HG02884 (cell line): ENCODE data around the gene C20orf144.
A peak's percentile ranks its signal among the peaks of the same experiment; 100 is the strongest.

Experiments used
- ATAC-seq: cut with Tn5 transposase; IDR thresholded peaks from one replicate; pipeline ENCODE4 v1.9.1; 2021; ENCODE audit warnings: mild to moderate bottlenecking, moderate library complexity; ENCODE audit not compliant: unreplicated experiment

The C20orf144 gene

GRCh38 chr20:33664085-33664761 lies 2.1 kb downstream of the C20orf144 start:
- no peak for ATAC-seq

DNA sequence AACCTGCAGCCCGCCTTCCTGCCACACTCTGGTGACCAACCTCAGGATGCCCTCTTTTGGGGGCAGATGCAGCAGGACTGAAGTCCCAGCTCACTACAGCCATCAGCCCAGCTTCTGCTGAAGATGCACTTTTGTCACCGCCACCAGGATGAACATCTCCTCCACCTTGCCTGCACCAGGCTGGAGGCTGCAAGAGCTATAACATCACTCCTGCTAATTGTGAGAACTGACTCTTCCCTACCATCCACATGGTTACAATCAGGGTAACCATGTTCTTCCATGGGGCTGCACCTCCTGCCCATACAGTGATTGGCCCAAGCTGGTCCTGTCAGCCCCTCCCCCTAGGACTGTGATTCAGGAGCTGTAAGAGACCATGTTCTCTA lies 2.6 kb downstream of the C20orf144 start:
- ATAC-seq, result no peak

- ATAC-seq, result peak; percentile 69
Measured at GRCh38 chr20:33666293-33667244, 4.4 kb downstream of the C20orf144 start, which contains the start of gene ACTL10. Gene ACTL10 (plus strand): TSS chr20:33666943. CDS start chr20:33667498, 555 bp downstream.

GRCh38 chr20:33667245-33667675 lies 5.1 kb downstream of the C20orf144 start:
- no peak for ATAC-seq

GRCh38 chr20:33667676-33668465 lies 5.7 kb downstream of the C20orf144 start:
- no peak for ATAC-seq

DNA sequence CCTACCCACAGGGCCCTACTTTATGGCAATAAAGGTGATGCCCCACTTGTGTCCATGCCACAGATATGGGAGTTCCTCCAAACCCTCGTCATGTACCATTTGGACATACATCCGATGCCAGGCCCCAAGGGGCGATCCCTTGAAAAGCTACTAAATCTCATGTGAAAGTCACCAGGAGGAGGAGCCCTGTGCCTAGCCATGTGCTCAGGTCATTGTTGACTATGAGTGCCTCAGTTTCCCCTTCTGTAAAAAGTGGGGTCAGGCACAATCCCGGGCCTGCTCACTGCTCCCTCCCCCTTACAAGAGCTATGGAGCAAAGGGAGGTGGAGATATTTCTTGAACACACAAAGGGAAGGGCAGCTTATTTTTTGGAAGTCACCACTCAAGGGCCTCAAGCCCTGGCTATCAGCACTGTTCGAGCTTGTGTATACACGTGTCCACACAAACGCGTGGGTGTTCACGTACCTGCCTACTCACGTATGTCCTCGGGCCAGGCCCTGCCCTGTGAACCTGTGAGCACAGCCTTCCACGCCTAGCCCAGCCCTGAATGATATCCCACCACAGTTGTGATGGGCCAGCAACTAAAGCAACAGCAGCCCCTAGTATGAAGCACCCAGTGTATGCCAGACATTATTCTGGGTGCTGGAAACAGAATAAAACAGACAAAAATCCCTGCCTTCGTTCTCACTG lies 6.5 kb downstream of the C20orf144 start:
- no peak for ATAC-seq

GRCh38 chr20:33669224-33669623 lies 7.1 kb downstream of the C20orf144 start:
- no peak for ATAC-seq

DNA sequence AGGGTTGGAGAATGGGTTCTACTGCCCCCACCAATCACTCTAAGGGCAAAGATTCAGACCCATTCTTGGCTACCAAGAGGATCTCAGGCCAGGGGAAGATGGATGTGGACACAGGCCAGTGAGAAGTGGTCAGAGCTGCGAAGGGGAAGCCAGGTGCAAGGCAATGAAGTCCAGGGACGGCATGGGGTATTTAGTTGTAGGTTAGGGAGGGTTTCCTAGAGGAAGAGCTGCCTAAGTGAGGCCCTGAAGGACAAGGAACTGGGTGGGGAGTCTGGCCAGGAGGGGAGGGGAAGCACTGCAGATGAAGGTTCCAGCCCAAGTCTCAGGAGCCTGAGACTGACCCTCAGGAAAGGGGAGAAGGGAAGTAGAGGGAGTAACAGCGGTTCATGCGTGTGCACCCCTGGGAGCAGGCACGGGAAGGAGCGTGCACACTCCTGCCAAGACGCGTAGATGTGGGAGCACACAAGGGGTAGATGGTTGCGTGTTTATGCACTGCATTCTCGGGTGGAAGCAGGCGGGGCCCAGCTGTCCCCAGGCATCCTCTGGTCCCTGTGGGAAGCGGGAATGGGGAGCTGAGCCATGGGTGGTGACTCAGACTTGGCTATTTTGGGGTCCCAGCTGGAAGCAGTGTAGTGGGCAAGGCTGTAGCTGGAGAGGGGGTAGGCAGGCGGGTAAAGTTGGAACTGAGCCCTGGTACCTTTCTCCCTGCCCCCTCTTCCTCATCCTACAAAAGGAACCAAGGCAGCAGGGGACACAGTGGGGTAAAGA lies 7.9 kb downstream of the C20orf144 start:
- no peak for ATAC-seq

DNA sequence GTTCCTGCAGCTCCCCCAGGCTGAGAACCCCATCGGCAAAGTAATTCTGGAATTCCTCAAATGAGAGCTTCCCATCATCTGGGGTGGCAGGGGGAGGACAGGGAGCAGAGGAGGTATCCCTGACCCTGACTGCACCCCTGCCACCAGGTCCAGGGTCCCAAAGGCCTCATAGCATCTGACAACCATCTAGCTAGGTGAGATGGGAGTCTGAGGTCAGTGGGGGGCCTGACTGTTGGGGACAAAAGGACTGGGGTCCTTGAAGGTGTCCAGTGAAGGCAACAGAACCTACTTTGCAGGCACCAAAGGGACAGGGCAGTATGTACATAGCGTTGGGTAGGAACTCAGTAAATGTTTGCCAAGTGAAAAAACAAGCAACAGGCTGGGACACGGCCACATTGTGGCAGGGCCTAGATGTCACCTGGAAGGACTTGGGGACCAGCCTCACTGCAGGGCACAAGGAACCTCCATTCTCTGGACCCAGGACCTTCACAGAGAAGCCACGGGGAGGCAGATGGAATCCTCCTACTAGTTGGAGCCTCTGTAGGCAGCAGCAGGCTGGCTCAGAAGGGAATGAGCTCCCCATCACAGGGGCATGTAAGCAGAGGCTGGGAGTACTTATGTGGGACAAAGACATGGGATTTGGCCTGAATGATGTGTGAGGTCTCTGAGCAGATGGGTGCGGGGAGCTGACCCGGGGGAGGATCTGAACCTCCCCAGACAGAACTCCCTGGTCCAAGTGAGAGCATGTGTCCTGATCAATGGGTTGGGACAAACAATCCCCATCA lies 8.8 kb downstream of the C20orf144 start:
- no peak for ATAC-seq

DNA sequence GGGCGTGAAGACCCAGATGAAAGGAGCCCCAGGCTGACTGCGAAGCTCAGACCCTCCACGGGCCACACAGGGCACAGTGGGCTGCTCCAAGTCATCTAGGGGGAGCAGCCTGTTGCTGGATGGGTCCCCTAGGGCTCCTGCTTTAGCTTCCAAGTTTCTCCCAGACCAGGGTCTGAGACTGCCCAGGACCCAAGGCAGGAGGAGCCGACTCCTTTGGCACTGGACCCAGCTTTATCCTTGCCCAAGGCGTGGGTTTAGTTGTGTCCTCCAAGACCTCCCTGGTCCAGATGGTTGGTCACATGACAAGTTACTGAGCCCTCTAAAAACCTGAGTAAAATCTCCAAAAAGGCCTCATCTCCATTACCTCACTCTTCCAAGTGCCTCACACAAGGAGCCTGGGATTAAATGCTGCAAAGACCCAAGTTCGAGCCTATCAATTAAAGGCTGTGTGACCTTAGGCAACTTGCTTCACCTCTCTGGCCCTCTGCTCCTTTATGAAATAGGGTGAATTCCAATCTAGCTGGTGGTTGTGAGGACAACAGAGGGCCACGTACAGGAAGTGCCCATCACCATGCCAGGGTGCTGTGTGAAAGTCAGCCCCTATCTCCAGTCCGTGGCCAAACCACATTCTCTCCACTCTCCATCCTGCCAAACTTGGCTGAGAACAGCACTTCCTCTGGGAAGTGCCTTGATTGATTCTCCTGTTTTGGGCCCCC lies 9.6 kb downstream of the C20orf144 start:
- ATAC-seq, result no peak

DNA sequence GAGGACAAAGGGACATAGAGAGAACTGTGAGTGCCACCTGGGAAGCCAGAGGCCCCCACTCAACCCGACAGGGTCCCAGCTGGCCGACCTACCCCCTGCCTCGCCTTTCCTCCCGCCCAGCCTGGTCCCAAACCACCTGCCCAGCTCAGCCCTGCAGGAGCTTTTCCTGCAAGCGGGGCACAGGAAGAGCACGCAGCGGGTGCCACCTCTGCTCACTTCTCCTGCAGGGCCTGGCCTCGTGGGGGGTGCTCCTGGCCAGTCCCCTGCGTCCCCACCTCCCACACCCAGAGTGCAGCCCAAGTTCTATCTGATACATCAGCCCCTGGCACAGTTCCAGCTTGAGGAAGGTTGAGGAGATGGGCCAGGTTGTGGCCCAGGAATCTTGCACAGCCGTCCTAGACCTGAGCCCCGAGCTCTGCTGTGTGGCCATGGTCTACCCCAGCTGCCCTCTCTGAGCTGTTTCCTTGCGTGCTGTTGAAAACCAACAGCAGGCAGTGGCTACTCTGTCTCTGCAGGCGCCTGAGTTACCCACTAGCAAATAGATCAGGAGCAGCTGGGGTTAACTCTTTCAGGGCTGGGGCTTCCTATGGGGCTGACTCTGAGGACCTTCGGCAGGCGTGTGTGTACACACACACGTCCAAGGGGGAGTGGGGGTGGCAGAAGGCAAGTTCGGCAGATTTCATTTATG lies 10.4 kb downstream of the C20orf144 start:
- no peak for ATAC-seq

- ATAC-seq, result no peak
Measured at GRCh38 chr20:33673114-33673409, 10.9 kb downstream of the C20orf144 start.

DNA sequence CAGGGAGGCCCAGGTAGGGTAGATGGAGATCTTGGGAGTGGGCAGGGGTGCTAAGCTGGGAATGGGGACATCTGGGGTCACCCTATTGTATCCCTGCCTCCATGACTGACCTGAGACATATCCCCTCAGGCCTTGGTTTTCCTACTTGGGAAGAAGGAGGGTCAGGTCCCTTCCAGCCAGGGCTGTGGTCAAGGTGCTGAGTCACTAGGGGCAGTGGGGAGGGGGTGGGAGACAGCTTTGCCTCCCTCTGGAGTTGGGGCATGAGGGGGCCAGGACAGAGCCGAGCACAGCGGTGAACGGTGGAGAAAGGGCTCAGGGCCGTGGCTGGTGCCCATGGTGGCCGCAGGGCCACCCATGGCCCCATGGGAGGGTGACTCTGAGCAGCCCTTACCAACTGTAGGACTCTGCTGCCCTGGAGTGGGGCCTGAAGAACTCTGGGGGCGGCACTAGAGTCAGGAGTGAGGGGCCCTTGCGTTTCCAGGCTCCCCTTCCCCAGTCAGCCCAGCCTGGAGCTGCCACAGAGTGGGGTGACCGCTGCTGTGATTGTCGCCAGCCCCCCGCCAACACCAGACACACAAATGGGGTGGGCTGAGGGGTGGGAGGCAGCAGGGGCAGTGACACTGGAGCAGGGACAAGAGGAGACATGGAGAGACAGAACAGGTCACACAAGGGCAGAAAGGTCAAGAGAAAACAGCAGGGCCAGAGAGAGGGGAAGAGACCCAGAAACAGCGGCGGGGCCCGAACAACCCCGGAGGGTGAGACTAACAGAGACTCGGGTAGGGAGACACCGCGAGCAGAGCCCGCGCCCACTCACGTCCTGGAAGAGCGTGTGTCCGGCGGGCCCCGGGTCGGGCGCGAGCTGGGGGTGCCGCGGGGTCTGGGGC lies 11.5 kb downstream of the C20orf144 start:
- no peak for ATAC-seq

- no peak for ATAC-seq
Measured at GRCh38 chr20:33674294-33675135, 12.4 kb downstream of the C20orf144 start, which contains the start of gene NECAB3. Gene NECAB3 (minus strand): TSS chr20:33674428. CDS start chr20:33674352, 76 bp downstream.

GRCh38 chr20:33675136-33675959 lies 13.2 kb downstream of the C20orf144 start:
- no peak for ATAC-seq
